Loucy (cell line): Measurements from ENCODE around the gene FBLN2.

ENCODE experiments used
- CTCF ChIP-seq: fragments of 200-600 bp; sonication (generic); conservative IDR thresholded peaks from 2 replicates; pipeline ENCODE4 v1.5.1; 2014; ENCODE audit warnings: mild to moderate bottlenecking, antibody characterized with exemption, low read length
- EZH2phosphoT487 ChIP-seq: fragments of 200-600 bp; IDR thresholded peaks from 2 replicates; pipeline ENCODE4 v1.6.1; 2018; ENCODE audit warnings: antibody characterized with exemption, mild to moderate bottlenecking, moderate library complexity, borderline replicate concordance

GRCh38 chr3:13634151-13634550 lies 85.2 kb downstream of the FBLN2 start:
- TF ChIP-seq CTCF (no peak), EZH2phosphoT487 (no peak)
